ENCODE measurements around the gene KCNK3. TPM values are rescaled to one million over a fixed set of nuclear protein-coding genes. Genes with fewer than 3 reads are reported as not detected.

KCNK3 gene
- total RNA-seq, 4 donors from 2014 or later: 0.37 to 1.5 (median 0.82) TPM

DNA sequence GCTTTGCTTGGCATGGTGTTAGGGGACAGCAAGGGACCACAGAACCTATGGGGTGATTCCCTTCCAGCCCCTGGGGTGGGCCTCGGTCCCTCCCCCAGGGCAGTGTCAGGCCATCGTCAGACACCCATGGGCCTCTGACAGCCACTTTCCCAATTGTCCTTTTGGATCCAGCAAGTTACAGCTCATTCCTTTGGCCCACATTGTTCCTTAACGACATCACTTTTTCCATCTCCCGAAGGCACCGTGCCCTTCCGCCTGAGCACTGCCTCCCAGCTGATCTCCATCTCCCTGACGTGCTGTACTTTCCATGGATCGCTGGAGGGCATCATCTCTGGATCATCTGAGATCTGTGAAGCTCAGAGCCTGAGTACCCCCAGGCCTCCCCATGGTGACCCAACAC is 10.4 kb upstream of the KCNK3 start:
- H3K27me3 ChIP-seq: peaks cover 4% of the 10 kb centered on the region
- H3K9me3 ChIP-seq: no peaks in the 10 kb centered on the region
- no peaks in the 10 kb centered on the region for H3K36me3 ChIP-seq
- DNase-seq: no peak
- TF ChIP-seq, protein P1, sequence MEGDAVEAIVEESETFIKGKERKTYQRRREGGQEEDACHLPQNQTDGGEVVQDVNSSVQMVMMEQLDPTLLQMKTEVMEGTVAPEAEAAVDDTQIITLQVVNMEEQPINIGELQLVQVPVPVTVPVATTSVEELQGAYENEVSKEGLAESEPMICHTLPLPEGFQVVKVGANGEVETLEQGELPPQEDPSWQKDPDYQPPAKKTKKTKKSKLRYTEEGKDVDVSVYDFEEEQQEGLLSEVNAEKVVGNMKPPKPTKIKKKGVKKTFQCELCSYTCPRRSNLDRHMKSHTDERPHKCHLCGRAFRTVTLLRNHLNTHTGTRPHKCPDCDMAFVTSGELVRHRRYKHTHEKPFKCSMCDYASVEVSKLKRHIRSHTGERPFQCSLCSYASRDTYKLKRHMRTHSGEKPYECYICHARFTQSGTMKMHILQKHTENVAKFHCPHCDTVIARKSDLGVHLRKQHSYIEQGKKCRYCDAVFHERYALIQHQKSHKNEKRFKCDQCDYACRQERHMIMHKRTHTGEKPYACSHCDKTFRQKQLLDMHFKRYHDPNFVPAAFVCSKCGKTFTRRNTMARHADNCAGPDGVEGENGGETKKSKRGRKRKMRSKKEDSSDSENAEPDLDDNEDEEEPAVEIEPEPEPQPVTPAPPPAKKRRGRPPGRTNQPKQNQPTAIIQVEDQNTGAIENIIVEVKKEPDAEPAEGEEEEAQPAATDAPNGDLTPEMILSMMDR (IDR thresholded peaks at IDR 0.05): no peak
- TF ChIP-seq POLR2A (IDR thresholded peaks at IDR 0.05): no peak
- TF ChIP-seq POLR2AphosphoS5 (IDR thresholded peaks at IDR 0.05): no peak
- TF ChIP-seq EP300 (IDR thresholded peaks at IDR 0.05; ENCODE audit: low read depth): no peak
- WGBS, 2 donors (ENCODE audit: low coverage in 1 of 2): 84% methylated on average over 8 of the region's 8 CpGs; no CpG with 5 or more reads in 1 of the 2 donors
- intact Hi-C loops (cut with DNase I; ENCODE audit: low total_unique reads) (no loop called here), in situ Hi-C loops (cut with MboI; ENCODE audit: low pct_ligation_motif_present in 1 of 4, low pct_unique_long_range_greater_than_20kb in 1 of 4, low sequenced_read_pairs in 3 of 4) (no loop called here)
- H3K4me1 ChIP-seq: peaks cover 0 to 9% (median 5%) of the 10 kb centered on the region in 4 donors
- H3K27ac ChIP-seq: no peak overlapping the region
- H3K4me3 ChIP-seq: no peak overlapping the region

DNA sequence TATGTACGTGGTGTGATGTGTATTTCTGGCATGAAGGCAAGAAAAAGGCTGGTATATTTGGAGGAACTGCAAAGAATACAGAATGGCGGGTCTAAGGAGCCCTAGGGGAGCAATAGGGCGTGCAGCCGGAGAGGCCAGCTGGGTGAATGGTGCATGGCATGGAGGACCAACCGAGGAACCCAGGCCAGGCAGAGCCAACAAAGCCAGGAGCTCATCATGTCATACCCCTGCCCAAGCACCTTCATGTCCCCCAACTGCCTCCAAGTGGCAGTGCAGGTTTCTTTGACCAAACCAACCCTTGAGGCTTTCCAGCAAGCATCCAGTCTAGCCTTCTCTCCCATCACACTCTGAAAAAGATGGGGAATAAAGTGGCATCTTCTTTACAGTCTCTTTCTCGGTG is 8.9 kb upstream of the KCNK3 start:
- Histone ChIP-seq H3K27ac (no peak overlapping the region), H3K9me3 (no peaks in the 10 kb centered on the region), H3K4me3 (no peak overlapping the region), H3K27me3 (peaks cover 4% of the 10 kb centered on the region), H3K36me3 (no peaks in the 10 kb centered on the region), H3K4me1 (peaks cover 0 to 9% (median 5%) of the 10 kb centered on the region in 4 donors)
- no peak for TF ChIP-seq EP300 (IDR thresholded peaks at IDR 0.05; ENCODE audit: low read depth)
- TF ChIP-seq POLR2A (IDR thresholded peaks at IDR 0.05): no peak
- intact Hi-C loops (cut with DNase I; ENCODE audit: low total_unique reads): no loop called here
- in situ Hi-C loops (cut with MboI; ENCODE audit: low pct_ligation_motif_present in 1 of 4, low pct_unique_long_range_greater_than_20kb in 1 of 4, low sequenced_read_pairs in 3 of 4): no loop called here
- DNase-seq: no peak
- 84 to 87% methylated on average over 5 to 6 of the region's 6 CpGs for WGBS, 2 donors (ENCODE audit: low coverage in 1 of 2)

DNA sequence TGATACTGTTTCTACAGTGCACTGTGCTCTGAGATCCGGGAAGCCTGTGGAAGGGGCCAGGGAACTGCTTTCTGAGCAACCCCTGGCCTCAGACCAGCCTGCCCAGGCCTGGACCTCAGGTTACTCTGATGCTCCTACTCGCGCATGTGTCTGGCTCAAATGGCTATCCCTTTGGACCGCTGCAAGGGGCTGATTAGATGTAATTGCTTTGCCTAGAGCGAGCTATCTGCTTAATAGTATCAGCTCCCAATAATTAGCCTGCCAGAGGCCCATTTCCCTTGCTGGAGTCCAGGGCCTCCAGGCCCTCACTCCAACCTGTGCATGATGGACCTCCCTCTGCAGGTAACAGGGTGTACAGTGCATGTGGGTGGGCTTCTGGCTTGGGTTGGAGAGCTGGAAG is 7.2 kb upstream of the KCNK3 start:
- peaks cover 0 to 9% (median 5%) of the 10 kb centered on the region in 4 donors for H3K4me1 ChIP-seq
- in situ Hi-C loops (cut with MboI; ENCODE audit: low pct_ligation_motif_present in 1 of 4, low pct_unique_long_range_greater_than_20kb in 1 of 4, low sequenced_read_pairs in 3 of 4): no loop called here
- peak overlapping the region in 1 of 4 donors; percentile 65 for H3K27ac ChIP-seq
- H3K4me3 ChIP-seq: no peak overlapping the region
- H3K36me3 ChIP-seq: no peaks in the 10 kb centered on the region
- TF ChIP-seq, protein P1 (IDR thresholded peaks at IDR 0.05): no peak
- TF ChIP-seq EP300 (IDR thresholded peaks at IDR 0.05; ENCODE audit: low read depth) (no peak), POLR2AphosphoS5 (IDR thresholded peaks at IDR 0.05) (no peak), POLR2A (IDR thresholded peaks at IDR 0.05) (no peak)
- peaks cover 7% of the 10 kb centered on the region for H3K27me3 ChIP-seq
- WGBS, 2 donors (ENCODE audit: low coverage in 1 of 2): 83% methylated on average over 5 of the region's 5 CpGs; no CpG with 5 or more reads in 1 of the 2 donors
- DNase-seq: no peak
- H3K9me3 ChIP-seq: no peaks in the 10 kb centered on the region
- intact Hi-C loops (cut with DNase I; ENCODE audit: low total_unique reads): no loop called here

DNA sequence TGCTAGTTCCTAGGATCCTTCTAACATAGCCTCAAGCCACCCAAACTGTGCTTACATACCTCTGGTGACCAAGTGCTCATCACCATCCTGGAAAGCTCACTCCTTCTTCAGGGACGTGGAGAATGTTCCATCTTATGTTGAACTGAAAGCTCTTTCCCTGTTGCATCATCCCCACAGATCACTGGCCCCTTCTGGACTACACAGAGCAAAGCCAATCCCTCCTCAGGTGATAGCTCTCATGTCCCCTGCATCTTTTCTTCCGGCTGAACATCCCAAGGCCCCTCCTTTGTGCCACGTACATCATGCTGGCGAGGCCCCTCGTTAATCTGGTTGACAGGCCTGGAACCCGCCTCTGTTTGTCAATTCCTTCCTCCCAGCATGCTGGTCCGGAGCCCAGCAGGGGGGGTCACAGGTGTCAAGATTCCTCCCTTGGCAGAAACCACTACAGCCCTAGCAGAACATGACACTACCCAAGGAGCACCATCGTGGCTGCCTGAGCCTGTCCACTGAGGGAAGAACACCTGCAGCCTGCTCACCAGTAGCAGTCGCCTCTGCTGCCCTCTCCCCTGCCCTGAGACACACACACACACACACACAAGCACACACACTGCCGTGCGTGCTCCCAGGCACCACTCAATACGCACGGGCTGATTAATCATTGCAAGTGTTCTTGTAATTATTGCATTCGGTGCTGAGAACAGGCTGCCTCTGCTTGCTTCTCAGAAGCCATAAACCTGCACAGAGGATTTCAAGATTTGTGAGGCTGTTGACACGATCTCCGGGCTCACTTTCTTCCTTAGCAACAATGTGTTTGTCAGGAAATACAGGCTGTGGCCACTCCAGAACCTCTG is 6.3 kb upstream of the KCNK3 start:
- peak; percentile 70 for TF ChIP-seq EP300 (IDR thresholded peaks at IDR 0.05; ENCODE audit: low read depth)
- no peak for TF ChIP-seq POLR2A (IDR thresholded peaks at IDR 0.05)
- TF ChIP-seq POLR2AphosphoS5 (IDR thresholded peaks at IDR 0.05): peak; percentile 44 to 63 (median 51)
- TF ChIP-seq, protein P1 (IDR thresholded peaks at IDR 0.05): no peak
- no peak for DNase-seq
- no peaks in the 10 kb centered on the region for H3K36me3 ChIP-seq
- peak overlapping the region in 2 of 4 donors; percentile 14 to 65 for H3K27ac ChIP-seq
- in situ Hi-C loops (cut with MboI; ENCODE audit: low pct_ligation_motif_present in 1 of 4, low pct_unique_long_range_greater_than_20kb in 1 of 4, low sequenced_read_pairs in 3 of 4): no loop called here
- H3K4me1 ChIP-seq: peaks cover 0 to 11% (median 8%) of the 10 kb centered on the region in 4 donors
- no peaks in the 10 kb centered on the region for H3K9me3 ChIP-seq
- no peak overlapping the region for H3K4me3 ChIP-seq
- H3K27me3 ChIP-seq: peaks cover 14% of the 10 kb centered on the region
- 16% methylated on average over 16 of the region's 16 CpGs; no CpG with 5 or more reads in 1 of the 2 donors for WGBS, 2 donors (ENCODE audit: low coverage in 1 of 2)
- intact Hi-C loops (cut with DNase I; ENCODE audit: low total_unique reads): no loop called here
